ENCODE measurements around the gene MPP4.

The MPP4 gene

GRCh38 chr2:201712726-201713125 lies 14.3 kb upstream of the MPP4 start:
- H3K4me3 ChIP-seq (ENCODE audit: low read length) = no peak overlapping the region
- no peak for TF ChIP-seq CTCF (IDR thresholded peaks at IDR 0.05; ENCODE audit: insufficient read depth, low read depth, low read length, missing control alignments)
- DNase-seq (ENCODE audit: low read depth) = no peak

GRCh38 chr2:201709747-201710146 lies 11.3 kb upstream of the MPP4 start:
- DNase-seq (ENCODE audit: low read depth) = no peak
- no peak for TF ChIP-seq CTCF (IDR thresholded peaks at IDR 0.05; ENCODE audit: insufficient read depth, low read depth, low read length, missing control alignments)
- H3K4me3 ChIP-seq (ENCODE audit: low read length) = no peak overlapping the region

GRCh38 chr2:201709049-201709448 lies 10.6 kb upstream of the MPP4 start:
- DNase-seq (ENCODE audit: low read depth) = no peak
- no peak for TF ChIP-seq CTCF (IDR thresholded peaks at IDR 0.05; ENCODE audit: insufficient read depth, low read depth, low read length, missing control alignments)
- H3K4me3 ChIP-seq (ENCODE audit: low read length) = no peak overlapping the region

- DNase-seq (ENCODE audit: low read depth) = peak; percentile 39
- H3K4me3 ChIP-seq (ENCODE audit: low read length) = no peak overlapping the region
- TF ChIP-seq CTCF (IDR thresholded peaks at IDR 0.05; ENCODE audit: insufficient read depth, low read depth, low read length, missing control alignments) = peak; percentile 10
Observed at GRCh38 chr2:201707753-201708152, 9.3 kb upstream of the MPP4 start.

- DNase-seq (ENCODE audit: low read depth) = no peak
- no peak for TF ChIP-seq CTCF (IDR thresholded peaks at IDR 0.05; ENCODE audit: insufficient read depth, low read depth, low read length, missing control alignments)
- no peak overlapping the region for H3K4me3 ChIP-seq (ENCODE audit: low read length)
Observed at GRCh38 chr2:201707142-201707541, 8.7 kb upstream of the MPP4 start.

GRCh38 chr2:201704536-201704935 lies 6.1 kb upstream of the MPP4 start:
- no peak for TF ChIP-seq CTCF (IDR thresholded peaks at IDR 0.05; ENCODE audit: insufficient read depth, low read depth, low read length, missing control alignments)
- DNase-seq (ENCODE audit: low read depth) = no peak
- no peak overlapping the region for H3K4me3 ChIP-seq (ENCODE audit: low read length)

- H3K4me3 ChIP-seq (ENCODE audit: low read length) = no peak overlapping the region
- no peak for DNase-seq (ENCODE audit: low read depth)
- no peak for TF ChIP-seq CTCF (IDR thresholded peaks at IDR 0.05; ENCODE audit: insufficient read depth, low read depth, low read length, missing control alignments)
Observed at GRCh38 chr2:201701646-201702045, 3.2 kb upstream of the MPP4 start.

All from epithelial cell of esophagus (primary cell).